ENCODE measurements around the gene C16orf90.

- TF ChIP-seq CTCF (IDR thresholded peaks at IDR 0.05; ENCODE audit: borderline replicate concordance, extremely low read depth, low read length, poor library complexity, severe bottlenecking), result no peak
- TF ChIP-seq EZH2 (IDR thresholded peaks at IDR 0.05; ENCODE audit: borderline replicate concordance, low read depth, low read length, severe bottlenecking), result no peak
Measured at GRCh38 chr16:3460121-3460520, 35.2 kb downstream of the C16orf90 start.
